Natural killer cell treated with Interleukin-12 subunit alpha and Interleukin-12 subunit beta and Interleukin-15 and Interleukin-18, amount 100 ng/mL, for 72 hours (primary cell): ENCODE data around the gene PLEKHB2. TPM values are rescaled to one million over a fixed set of nuclear protein-coding genes. Genes with fewer than 3 reads are reported as not detected.
"Not testable (repeated sequence)": the region's sequence is repeated elsewhere in the genome, so short reads cannot be mapped to it uniquely, and the experiment has no call there.

ENCODE experiments used
- ATAC-seq, 2 donors: fragments of 150-1000 bp; cut with Tn5 transposase in 1 of 2; sonication (Bioruptor Pico), chemical (Tn5 transposase) in 1 of 2; 2 replicates each; pipeline ENCODE4 v1.10.0; 2021
- DNase-seq: peaks from one replicate; pipeline ENCODE4 v3.0.0; 2022; ENCODE audit warnings: low spot score
- H3K27ac Mint-ChIP-seq, 2 donors: 1 replicate in 1 of 2; 2 replicates in 1 of 2; pipeline ENCODE4 v1.8.0; 2022; ENCODE audit warnings: mixed read lengths in 2 of 2, mild to moderate bottlenecking in 1 of 2, moderate library complexity in 1 of 2
- H3K27me3 Mint-ChIP-seq, 2 donors: 1 replicate in 1 of 2; 2 replicates in 1 of 2; pipeline ENCODE4 v1.8.0; 2022; ENCODE audit warnings: mixed read lengths in 2 of 2
- H3K36me3 Mint-ChIP-seq: one replicate; pipeline ENCODE4 v1.8.0; 2022; ENCODE audit warnings: mixed read lengths
- H3K4me1 Mint-ChIP-seq, 2 donors: 1 replicate in 1 of 2; 2 replicates in 1 of 2; pipeline ENCODE4 v1.8.0; 2022; ENCODE audit warnings: low read depth in 2 of 2, mixed read lengths in 2 of 2, mild to moderate bottlenecking in 1 of 2
- H3K4me3 Mint-ChIP-seq: one replicate; pipeline ENCODE4 v1.8.0; 2022; ENCODE audit warnings: mixed read lengths
- H3K9me3 Mint-ChIP-seq: 2 replicates; pipeline ENCODE4 v1.8.0; 2022; ENCODE audit warnings: mixed read lengths
- total RNA-seq, 2 donors: library from RNA; stranded (reverse); gene quantifications; one replicate each; pipeline ENCODE4 v1.2.3, GENCODE V29; 2022

PLEKHB2 gene
- total RNA-seq, 2 donors from 2014 or later: 58.9 to 61.8 TPM

DNA sequence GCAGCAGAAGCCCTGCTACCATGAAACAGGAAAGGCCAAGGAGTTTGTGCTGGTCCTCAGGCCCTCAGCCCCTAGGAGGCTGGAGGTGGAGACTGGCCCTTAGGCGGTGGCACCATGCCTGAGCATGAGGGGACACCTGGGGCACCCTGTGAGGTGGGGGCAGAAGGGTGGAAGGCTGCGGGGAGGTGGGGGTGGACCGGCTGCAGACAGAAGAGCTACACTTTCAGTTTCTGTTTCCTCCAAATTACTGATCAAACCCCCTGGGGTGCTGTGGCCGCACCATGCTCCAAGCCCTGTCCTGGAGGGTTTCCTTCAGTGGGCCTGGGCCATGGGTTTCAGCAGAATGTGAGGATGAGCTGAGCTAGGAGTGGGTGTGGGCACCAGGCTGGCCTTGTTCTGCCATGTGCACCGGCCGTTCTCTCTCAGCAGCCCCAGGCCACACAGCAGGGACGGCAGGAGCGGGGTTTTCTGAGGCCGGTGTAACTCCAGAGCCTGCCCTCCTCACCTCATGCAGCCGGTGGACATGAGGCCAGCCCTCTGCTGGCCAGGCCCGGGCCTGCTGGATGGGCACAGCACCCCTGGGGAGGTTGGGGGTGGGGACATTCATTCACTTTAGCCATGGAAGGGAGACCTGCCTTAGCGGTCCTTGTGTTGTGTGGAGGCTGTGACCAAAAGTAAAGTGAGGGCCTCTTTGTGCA is 51.5 kb downstream of the PLEKHB2 start:
- ATAC-seq (peak in 1 of 2 donors; percentile 2), DNase-seq (no peak)
- no peak overlapping the region for H3K27ac Mint-ChIP-seq
- no peaks in the 10 kb centered on the region for H3K27me3 Mint-ChIP-seq
- H3K9me3 Mint-ChIP-seq: no peaks in the 10 kb centered on the region
- no peaks in the 10 kb centered on the region for H3K36me3 Mint-ChIP-seq
- H3K4me1 Mint-ChIP-seq: peaks cover 7 to 11% of the 10 kb centered on the region in 2 donors
- H3K4me3 Mint-ChIP-seq: no peak overlapping the region

DNA sequence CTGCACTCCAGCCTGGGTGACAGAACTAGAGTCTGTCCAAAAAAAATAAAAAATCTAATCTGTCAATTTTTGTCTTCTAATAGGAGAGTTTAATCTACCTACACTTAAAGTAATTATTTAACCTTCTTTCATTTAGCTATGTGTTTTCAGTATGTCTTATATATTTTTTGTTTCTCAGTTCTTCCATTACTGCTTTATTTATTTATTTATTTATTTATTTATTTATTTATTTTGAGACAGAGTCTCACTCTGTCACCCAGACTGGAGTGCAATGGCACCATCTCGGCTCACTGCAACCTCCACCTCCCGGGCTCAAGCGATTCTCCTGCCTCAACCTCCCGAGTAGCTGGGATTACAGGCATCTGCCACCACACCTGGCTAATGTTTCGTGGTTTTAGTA is 60.4 kb downstream of the PLEKHB2 start:
- not testable (repeated sequence) for H3K9me3 Mint-ChIP-seq, H3K36me3 Mint-ChIP-seq, H3K27ac Mint-ChIP-seq, DNase-seq, ATAC-seq, H3K4me1 Mint-ChIP-seq, H3K27me3 Mint-ChIP-seq, H3K4me3 Mint-ChIP-seq

DNA sequence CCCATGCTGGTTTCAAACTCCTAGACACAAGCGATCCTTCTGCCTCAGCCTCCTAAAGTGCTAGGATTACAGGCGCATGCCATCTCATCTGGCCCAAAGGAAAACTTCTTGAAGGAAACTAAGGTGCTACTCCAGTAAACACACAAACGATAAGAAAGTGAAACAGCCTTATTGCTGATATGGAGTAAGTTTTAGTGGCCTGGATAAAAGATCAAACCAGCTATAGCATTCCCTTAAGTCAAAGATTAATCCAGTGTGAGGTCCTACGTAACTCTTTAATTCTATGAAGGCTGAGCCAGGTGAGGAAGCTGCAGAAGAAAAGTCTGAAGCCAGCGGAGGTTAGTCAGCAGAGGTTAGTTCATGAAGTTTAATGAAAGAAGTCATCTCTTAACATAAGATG is 63.4 kb downstream of the PLEKHB2 start:
- Mint-ChIP-seq H3K4me1 (no peaks in the 10 kb centered on the region), H3K36me3 (no peaks in the 10 kb centered on the region), H3K9me3 (no peaks in the 10 kb centered on the region), H3K27ac (no peak overlapping the region), H3K4me3 (no peak overlapping the region), H3K27me3 (peaks cover 9 to 11% of the 10 kb centered on the region in 2 donors)
- DNase-seq: no peak
- ATAC-seq: no peak

DNA sequence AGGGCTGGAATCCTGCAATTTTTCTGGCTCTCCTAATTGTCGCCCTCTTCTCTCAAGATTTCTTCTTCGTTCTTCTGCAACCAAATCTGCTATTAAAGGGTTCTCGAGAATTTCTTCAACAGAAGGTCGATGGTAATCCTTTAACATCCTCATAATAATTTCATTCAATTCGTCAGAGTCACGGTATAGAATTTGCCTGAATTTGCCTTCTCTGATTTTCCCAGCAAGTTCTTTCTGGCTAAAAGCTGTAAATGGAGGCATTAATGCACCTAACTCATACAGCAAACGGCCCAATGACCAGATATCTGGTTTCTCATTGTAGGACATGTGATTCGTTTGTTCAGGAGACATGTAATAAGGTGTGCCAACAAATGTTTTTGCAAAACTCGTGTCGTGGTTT is 72.9 kb downstream of the PLEKHB2 start:
- not testable (repeated sequence) for H3K4me3 Mint-ChIP-seq, ATAC-seq, DNase-seq, H3K4me1 Mint-ChIP-seq, H3K9me3 Mint-ChIP-seq, H3K27ac Mint-ChIP-seq, H3K36me3 Mint-ChIP-seq
- H3K27me3 Mint-ChIP-seq: peaks cover 23 to 27% of the 10 kb centered on the region in 2 donors

DNA sequence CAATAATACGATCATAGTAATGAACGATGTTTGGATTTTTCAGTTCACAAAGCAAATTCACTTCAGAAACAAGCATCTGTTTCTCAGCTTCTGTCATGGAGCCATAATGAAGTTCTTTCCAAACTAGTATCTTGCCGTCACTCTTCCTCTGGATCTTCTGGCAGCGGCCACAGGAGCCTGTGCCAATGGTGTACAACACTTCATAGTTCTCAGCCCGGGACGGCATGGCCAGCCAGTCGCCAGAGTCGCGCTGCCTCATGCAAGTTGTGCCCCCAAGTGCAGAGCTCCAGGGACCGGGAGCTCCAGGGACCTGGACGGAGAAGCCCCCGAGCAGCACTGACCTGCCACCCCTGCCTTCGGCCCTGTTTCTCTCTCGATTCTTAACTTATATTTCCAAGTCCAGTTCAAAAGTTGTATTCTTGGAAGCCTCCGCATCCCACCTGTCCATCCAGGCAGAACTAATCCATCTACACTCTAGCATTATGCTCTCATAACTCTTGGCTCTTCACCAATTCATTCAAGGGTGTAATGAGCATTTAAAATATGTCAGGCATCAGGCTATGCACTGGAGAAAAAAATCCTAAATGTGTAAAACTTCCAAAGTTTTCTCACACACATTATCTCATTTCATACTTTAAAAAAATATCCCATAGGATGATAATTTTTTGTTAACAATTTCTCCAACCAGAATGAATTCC is 73.7 kb downstream of the PLEKHB2 start:
- peaks cover 23 to 28% of the 10 kb centered on the region in 2 donors for H3K27me3 Mint-ChIP-seq
- H3K36me3 Mint-ChIP-seq: not testable (repeated sequence)

DNA sequence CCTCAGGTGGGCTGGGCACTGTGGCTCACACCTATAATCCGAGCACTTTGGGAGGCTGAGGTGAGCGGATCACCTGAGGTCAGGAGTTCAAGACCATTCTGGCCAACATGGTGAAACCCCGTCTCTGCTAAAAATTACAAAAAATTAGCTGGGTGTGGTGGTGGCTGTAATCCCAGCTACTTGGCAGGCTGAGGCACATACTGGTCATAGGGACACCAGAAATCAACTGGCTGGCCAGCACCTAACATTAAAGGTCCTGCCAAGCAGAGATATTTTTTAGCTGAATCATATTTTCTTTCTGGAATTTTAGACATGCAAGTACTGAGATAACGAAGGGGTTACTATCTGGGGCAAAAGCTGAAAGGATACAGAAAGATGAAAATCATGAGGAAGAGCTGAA is 76.3 kb downstream of the PLEKHB2 start:
- not testable (repeated sequence) for H3K9me3 Mint-ChIP-seq, H3K4me1 Mint-ChIP-seq, H3K27ac Mint-ChIP-seq, DNase-seq, ATAC-seq, H3K4me3 Mint-ChIP-seq, H3K36me3 Mint-ChIP-seq
- peaks cover 21 to 28% of the 10 kb centered on the region in 2 donors for H3K27me3 Mint-ChIP-seq

More for the DNA sequence above, 73.7 kb downstream of the PLEKHB2 start:
- not testable (repeated sequence) for DNase-seq, H3K27ac Mint-ChIP-seq, H3K9me3 Mint-ChIP-seq, H3K4me3 Mint-ChIP-seq, ATAC-seq, H3K4me1 Mint-ChIP-seq

DNA sequence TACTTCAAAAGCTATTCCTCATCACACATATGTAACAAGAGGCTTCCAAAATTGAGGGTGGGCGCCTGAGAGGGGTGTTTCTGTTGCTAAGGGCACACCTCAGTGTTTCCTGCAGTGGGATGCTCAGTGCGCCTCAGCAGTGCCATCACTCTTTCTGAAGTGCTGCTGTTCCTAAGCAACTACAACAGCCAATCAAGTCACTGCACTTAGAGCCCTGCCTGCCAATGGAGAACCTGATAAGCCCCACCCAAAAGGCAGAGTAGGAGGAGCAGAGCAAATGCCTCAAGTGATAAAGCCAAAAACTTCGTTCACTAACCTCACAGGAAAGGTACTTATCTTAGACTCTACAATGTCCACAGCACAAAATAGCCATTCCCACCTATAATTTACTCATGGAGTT is 88.3 kb downstream of the PLEKHB2 start:
- peaks cover 15 to 27% of the 10 kb centered on the region in 2 donors for H3K27me3 Mint-ChIP-seq
- not testable (repeated sequence) for ATAC-seq, DNase-seq, H3K4me1 Mint-ChIP-seq, H3K9me3 Mint-ChIP-seq, H3K27ac Mint-ChIP-seq, H3K4me3 Mint-ChIP-seq, H3K36me3 Mint-ChIP-seq

DNA sequence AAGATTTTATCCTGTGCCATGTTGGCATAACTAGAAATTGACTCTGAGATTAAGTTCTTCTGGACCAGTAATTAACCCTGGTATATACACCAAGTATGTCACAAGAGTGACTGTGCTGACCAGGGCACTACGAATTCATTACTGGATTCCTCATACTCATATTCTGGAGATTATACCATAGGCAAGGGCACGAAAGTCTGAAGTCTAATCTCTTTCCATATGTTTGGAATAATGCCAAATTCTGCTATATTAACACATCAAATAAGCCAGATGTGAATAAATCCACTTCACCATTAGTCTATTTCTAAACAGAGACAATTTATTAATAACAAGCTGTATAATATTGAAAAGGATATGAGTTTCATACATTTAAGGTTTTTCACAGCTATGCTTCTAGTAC is 91.0 kb downstream of the PLEKHB2 start:
- H3K4me1 Mint-ChIP-seq, H3K27me3 Mint-ChIP-seq, H3K27ac Mint-ChIP-seq, H3K36me3 Mint-ChIP-seq, DNase-seq, ATAC-seq, H3K9me3 Mint-ChIP-seq, H3K4me3 Mint-ChIP-seq: not testable (repeated sequence)

Other genes starting within 250 kb of the PLEKHB2 start
- 10 to 100 TPM; 69.8 to 82.6 TPM for gene FAM168B, start 11.9 kb upstream of the PLEKHB2 start, total RNA-seq
- 1 to 10 TPM in 1 of 2 donors, under 1 TPM in 1; 0.31 to 1.6 TPM for gene POTEE, start 104.2 kb downstream of the PLEKHB2 start, total RNA-seq